ENCODE data around the gene CTBP2.
"Not testable (repeated sequence)": the region's sequence is repeated elsewhere in the genome, so short reads cannot be mapped to it uniquely, and the experiment has no call there.

The CTBP2 gene

GRCh38 chr10:125089469-125089868 is 70.9 kb downstream of the CTBP2 start:
- no peak for DNase-seq (ENCODE audit: low read depth in 2 of 2, low spot score in 1 of 2)

DNA sequence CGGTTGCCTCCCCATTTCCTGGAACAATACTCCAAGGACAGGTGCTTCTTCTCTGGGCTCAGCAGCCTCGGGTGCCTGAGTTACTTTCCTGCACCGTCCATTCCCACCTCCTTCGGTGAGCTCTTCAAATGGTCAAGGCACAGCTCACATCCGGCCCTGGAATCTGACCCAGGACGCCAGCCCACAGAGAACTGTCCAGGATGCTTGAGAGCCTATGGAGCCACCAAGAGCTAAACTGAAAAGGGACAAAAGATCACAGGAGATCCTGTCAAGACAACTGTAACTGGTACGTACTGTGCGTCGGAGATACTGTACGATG is 72.5 kb downstream of the CTBP2 start:
- no peak for DNase-seq (ENCODE audit: low read depth in 2 of 2, low spot score in 1 of 2)

DNA sequence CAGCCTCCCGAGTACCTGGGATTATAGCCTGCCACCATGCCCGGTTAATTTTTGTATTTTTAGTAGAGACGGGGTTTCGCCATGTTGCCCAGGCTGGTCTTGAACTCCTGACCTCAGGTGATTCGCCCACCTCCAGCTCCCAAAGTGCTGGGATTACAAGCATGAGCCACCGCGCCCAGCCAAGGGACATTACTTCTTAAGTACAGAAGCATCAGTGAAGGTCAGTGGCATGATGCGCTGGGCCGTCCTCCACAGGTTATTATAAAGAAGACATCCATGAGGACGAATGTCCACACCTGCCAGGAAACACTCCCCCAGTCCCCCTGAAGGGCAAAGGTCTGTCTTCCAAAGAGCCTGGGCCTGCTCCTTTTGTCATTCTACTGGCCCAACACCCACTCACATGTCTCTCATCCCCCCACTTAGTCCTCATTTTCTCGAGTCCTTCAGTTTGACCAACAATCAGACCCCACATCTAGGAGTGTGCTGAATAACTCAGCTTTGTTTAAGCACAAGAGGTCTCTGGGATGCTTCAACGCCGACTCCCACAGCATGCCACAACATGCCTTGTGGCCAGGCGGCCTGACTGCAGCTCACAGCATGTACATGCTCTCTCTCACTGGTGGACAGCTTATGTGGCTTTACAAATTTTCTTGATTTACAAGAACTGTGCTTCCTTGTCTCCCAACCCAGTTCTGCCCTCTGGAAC is 73.0 kb downstream of the CTBP2 start:
- DNase-seq (ENCODE audit: low read depth in 2 of 2, low spot score in 1 of 2): no peak

- no peak for DNase-seq (ENCODE audit: low read depth in 2 of 2, low spot score in 1 of 2)
Measured at GRCh38 chr10:125086691-125087090, 73.7 kb downstream of the CTBP2 start.

GRCh38 chr10:125085258-125086054 is 74.9 kb downstream of the CTBP2 start:
- no peak for DNase-seq (ENCODE audit: low read depth in 2 of 2, low spot score in 1 of 2)

DNA sequence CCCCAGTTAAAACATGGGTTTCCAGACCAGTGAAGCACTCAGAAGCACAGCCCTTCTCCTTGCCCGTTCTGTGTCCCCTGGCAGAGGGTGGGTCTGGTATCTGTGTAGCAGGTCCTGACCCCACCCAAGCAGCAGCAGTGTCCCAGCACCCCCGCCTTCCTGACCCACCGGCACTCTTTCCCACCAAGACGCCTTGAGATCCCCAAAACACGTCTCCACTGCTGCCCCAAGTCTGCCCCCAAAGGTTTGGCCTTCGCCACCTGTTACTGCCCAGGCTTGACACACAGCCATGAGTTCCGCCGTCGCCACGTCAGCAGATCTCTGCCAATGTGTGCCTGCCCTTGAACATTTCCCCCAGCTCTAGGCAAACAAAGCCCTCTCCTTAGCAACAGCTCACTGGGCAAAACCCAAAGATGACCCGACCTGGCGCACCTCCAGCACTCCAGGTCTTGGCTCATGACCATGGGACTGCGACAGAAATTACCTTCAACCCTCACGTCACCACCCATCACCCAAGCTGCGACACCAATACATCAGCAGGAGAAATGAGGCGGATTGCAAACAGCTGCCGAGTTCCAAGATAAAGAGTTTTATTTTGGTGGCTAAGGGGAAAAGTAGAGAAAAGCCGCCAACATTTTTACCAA is 75.6 kb downstream of the CTBP2 start:
- DNase-seq (ENCODE audit: low read depth in 2 of 2, low spot score in 1 of 2): no peak

DNA sequence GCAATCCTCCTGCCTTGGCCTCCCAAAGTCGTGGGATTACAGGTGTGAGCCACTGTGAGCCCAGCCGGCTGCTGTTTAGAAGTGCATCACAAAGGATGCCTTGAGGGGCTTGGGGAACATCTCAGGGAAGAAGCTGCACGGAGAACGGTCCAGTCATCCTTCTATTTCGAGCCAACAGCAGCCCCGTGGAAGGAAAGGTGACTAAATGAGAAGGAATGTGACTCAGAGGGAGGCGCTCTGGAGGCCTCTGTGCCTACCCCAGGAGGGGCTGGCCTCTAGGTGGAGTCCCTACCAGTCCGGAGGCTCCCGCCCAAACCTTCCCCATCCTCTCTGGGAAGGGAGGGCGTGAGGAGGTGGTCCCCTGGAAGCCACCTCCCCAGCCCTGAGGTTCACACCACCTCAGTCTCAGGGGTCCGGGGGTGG is 76.2 kb downstream of the CTBP2 start:
- no peak for DNase-seq (ENCODE audit: low read depth in 2 of 2, low spot score in 1 of 2)

DNA sequence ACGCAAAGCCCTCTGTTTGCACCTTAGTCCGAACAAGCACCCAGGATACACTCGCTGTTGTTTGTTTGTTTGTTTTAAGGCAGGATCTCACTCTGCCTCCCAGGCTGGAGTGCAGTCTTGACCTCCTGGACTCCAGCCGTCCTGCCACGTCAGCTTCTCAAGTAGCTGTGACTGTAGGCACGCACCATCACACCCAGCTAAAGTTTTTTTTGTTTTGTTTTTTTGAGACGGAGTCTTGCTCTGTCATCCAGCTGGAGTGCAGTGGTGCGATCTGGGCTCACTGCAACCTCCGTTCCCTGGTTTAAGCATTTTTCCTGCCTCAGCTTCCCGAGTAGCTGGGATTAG is 76.8 kb downstream of the CTBP2 start:
- DNase-seq (ENCODE audit: low read depth in 2 of 2, low spot score in 1 of 2): no peak

DNA sequence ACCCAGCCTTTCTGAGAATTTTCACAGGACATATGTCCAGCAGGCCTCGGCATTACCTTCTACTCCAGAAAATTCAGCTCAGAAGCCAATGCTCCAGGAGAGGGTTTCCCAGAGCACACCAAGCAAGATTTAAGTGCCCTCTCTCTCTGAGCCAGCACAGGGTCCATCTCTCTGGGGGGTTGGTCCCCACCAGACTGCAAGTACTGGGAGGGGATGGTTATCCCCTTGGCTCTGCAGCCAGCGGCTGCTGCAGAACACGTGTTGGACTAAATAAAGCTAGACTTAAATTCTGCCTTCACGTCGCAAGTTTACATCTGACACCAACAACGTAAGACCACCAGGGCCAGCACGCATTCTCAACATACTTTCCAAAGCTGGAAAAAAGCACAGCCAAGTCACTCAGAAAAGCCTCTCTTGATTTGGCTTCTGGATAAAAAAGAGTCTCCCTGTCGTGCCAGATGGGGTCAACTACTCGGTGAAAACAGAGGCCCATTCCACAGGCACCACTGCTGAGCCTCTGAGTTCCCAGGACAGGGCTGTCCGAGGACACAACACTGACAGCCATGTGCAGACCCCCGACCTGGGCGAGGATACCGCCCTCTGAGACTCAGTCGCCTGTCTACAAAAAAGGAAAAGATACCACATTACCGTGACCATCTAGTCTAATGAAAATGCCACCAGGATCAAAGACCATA is 77.3 kb downstream of the CTBP2 start:
- DNase-seq (ENCODE audit: low read depth in 2 of 2, low spot score in 1 of 2): no peak

DNA sequence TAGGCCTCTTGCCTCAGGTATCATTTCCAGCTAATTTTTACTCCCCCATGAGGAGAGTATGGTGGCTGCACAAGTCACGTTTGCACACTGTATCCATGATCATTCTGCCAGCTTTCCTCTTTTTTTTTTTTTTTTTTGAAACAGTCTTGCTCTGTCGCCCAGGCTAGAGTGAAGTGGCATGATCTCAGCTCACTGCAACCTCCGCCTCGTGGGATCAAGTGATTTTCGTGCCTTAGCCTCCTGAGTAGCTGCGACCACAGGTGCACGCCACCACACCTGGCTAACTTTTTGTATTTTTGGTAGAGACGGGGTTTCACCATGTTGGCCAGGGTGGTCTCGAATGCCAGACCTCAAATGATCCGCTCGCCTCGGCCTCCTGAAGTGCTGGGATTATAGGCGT is 77.9 kb downstream of the CTBP2 start:
- DNase-seq (ENCODE audit: low read depth in 2 of 2, low spot score in 1 of 2): not testable (repeated sequence)

GRCh38 chr10:125081931-125082330 is 78.4 kb downstream of the CTBP2 start:
- DNase-seq (ENCODE audit: low read depth in 2 of 2, low spot score in 1 of 2): no peak

DNA sequence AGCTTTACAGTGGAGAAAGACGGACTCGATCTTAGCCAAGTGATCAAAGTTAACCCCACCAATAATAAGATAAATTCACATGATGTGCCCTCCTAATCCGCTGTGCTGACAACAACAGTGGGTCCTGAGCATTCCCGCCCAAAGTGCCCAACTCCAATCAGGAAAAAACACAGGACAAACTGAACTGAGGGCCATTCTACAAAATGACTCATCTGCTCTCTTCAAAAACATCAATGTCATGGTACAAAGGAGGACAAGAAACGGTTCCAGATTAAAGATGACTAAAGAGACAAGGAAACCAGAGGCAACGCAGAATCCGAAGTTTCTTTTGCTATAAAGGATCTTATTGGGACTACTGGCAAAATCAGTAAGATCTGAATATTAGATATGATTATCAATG is 79.4 kb downstream of the CTBP2 start:
- no peak for DNase-seq (ENCODE audit: low read depth in 2 of 2, low spot score in 1 of 2)

DNA sequence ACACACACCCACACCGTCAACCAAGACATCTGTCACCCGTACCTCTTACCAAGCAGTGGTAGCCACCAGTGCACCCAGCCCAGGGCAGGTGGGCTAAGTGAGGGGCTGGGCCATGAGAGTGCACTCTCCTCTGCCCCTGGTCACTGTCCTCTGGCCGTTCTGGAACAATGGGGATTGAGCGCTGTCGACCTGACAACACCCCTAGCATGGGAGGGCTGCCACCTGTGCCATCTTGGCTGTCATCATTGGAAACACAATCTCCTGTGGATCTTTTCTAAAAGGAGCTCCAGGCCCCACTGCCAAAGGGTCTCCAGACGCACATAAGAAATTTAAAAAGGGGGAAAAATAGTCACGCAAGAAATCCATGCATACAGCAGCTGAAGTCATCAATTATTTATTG is 80.1 kb downstream of the CTBP2 start:
- DNase-seq (ENCODE audit: low read depth in 2 of 2, low spot score in 1 of 2): no peak

- DNase-seq (ENCODE audit: low read depth in 2 of 2, low spot score in 1 of 2): no peak
Measured at GRCh38 chr10:125079091-125079600, 81.2 kb downstream of the CTBP2 start.

GRCh38 chr10:125076891-125077541 is 83.3 kb downstream of the CTBP2 start:
- no peak for DNase-seq (ENCODE audit: low read depth in 2 of 2, low spot score in 1 of 2)

DNA sequence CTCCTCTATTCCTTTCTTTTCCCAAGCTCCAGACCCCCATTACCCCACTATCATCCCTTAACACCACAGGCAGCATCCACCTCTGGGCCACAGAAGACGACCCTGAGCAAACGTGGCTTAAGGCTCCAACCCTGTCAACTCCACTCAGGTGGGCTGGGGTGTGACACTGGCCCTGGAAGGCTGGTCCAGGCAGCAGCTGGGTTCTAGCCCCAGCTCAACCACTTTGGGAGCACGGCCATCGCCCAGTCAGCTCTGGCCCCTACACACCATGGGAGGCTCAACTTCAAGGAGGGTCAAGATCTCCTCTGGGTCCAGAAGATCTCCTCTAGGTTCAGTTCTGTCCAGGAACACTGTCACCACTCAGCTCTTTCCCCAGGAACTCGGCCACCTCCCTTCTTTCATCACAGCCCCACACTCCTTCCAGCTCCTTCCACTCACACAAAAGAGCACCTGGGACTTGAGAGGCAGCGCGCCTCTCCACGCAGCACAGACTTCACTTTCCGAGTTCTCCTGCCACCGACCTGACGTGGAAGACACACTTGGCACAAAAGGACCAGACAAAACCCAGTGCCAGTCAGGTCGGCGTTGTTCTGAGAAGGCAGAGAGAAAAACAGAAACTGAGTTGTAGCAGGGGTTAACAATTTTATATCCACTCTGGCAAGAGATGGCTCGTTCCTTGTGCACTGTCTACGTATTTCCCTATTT is 84.1 kb downstream of the CTBP2 start:
- no peak for DNase-seq (ENCODE audit: low read depth in 2 of 2, low spot score in 1 of 2)

DNA sequence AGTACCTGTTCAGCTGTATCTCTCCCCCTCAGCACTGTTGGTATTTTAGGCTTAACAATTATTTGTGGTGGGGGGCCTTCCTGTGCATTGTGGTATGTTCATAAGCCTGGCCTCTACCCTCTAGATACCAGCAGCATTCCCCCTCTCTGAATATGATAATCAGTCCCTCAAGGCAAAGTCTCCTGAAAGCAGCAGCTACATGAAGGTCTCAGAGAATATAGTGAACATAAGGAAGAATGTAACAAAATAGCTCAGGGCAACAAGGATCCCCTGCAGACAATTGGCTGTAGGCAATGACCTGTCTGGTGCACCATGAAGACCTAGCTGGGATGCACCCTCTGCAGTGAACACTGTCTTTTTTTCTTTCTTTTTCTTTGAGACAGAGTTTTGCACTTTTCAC is 86.4 kb downstream of the CTBP2 start:
- DNase-seq (ENCODE audit: low read depth in 2 of 2, low spot score in 1 of 2): no peak

GRCh38 chr10:125072794-125073193 is 87.6 kb downstream of the CTBP2 start:
- DNase-seq (ENCODE audit: low read depth in 2 of 2, low spot score in 1 of 2): no peak

DNA sequence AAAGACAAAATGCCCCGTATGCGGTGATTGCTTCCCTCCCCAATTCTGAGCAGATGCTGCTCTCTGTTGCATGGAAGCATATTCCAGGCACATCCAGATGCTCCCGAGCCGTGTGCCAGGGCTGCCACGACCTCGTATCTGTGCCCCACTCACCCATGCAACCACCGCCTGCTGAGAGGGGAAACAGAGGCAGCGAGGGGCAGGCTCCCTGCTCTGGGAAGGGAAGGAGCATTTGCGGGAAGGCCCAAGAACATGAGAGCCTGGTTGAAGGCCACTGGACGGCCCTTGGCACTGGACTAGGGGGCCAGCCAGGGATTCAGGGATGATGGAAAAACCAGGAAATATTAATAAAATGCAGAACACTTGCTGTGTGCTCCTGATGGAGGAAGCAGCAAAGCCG is 89.4 kb downstream of the CTBP2 start:
- DNase-seq (ENCODE audit: low read depth in 2 of 2, low spot score in 1 of 2): no peak

GRCh38 chr10:125068406-125068805 is 92.0 kb downstream of the CTBP2 start:
- no peak for DNase-seq (ENCODE audit: low read depth in 2 of 2, low spot score in 1 of 2)

DNA sequence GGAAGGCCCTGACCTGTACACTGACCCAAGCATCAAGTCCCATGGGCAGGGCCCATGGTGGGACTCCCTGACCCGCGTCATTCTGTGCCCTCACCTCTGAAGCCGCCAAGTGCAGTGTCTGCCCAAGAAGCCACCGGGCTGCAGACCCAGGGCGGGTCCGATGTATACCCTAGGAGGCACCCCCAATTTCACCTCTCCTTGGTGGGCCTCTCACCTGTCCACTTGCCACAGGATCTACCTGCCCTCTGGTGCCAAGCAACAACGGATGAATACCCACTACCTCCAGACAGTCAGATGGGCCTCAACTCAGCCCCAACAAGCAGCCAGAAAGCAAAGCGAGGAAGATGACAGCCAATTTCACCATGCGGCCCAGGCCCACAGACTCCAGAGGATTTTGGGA is 92.6 kb downstream of the CTBP2 start:
- DNase-seq (ENCODE audit: low read depth in 2 of 2, low spot score in 1 of 2): no peak

Data from stimulated activated CD8-positive, alpha-beta memory T cell treated with anti-CD3 and anti-CD28 coated beads, Interleukin-4, amount 100 ng/mL, for 4 hours (primary cell).